Smooth muscle cell (in vitro differentiated cells): ENCODE data around the gene CEPT1. TPM values are rescaled to one million over a fixed set of nuclear protein-coding genes. Genes with fewer than 3 reads are reported as not detected.

Source experiments
- DNase-seq: peaks from one replicate; lab custom pipeline; 2025; ENCODE audit not compliant: unreplicated experiment; lab: John Stamatoyannopoulos, UW
- H2AFZ ChIP-seq: fragments of 200-600 bp; sonication (generic); 2 replicates; pipeline ENCODE4 v1.6.0; 2016; ENCODE audit warnings: antibody characterized with exemption, low read depth, mild to moderate bottlenecking
- H3F3A ChIP-seq: fragments of 200-600 bp; sonication (generic); 2 replicates; pipeline ENCODE4 v1.6.0; 2017; ENCODE audit warnings: antibody characterized with exemption, low read depth
- H3K27ac ChIP-seq: fragments of 200-600 bp; sonication (generic); 2 replicates; pipeline ENCODE4 v1.5.1; 2016; ENCODE audit warnings: low read depth, mild to moderate bottlenecking
- H3K27me3 ChIP-seq: fragments of 200-600 bp; sonication (generic); 2 replicates; pipeline ENCODE4 v1.6.1; 2016; ENCODE audit warnings: low read depth, mild to moderate bottlenecking
- H3K36me3 ChIP-seq: fragments of 200-600 bp; sonication (generic); 2 replicates; pipeline ENCODE4 v1.5.1; 2016; ENCODE audit warnings: low read depth
- H3K4me1 ChIP-seq: fragments of 200-600 bp; sonication (generic); 2 replicates; pipeline ENCODE4 v1.5.1; 2016; ENCODE audit warnings: low read depth
- H3K4me2 ChIP-seq: fragments of 200-600 bp; sonication (generic); 2 replicates; pipeline ENCODE4 v1.6.0; 2016; ENCODE audit warnings: mild to moderate bottlenecking
- H3K4me3 ChIP-seq: fragments of 200-600 bp; sonication (generic); 2 replicates; pipeline ENCODE4 v1.5.1; 2016; ENCODE audit warnings: mild to moderate bottlenecking
- H3K79me2 ChIP-seq: fragments of 200-600 bp; sonication (generic); 2 replicates; pipeline ENCODE4 v1.6.0; 2016; ENCODE audit warnings: low read depth, mild to moderate bottlenecking
- H3K9ac ChIP-seq: fragments of 200-600 bp; sonication (generic); 2 replicates; pipeline ENCODE4 v1.6.0; 2016; ENCODE audit warnings: low read depth
- H3K9me3 ChIP-seq: fragments of 200-600 bp; sonication (generic); replicated peaks from 2 replicates; pipeline ENCODE4 v1.5.1; 2016; ENCODE audit warnings: low read depth
- H4K20me1 ChIP-seq: fragments of 200-600 bp; sonication (generic); 2 replicates; pipeline ENCODE4 v1.6.0; 2016; ENCODE audit warnings: low read depth
- WGBS: methylation state at CpG from one replicate; pipeline ENCODE4 v1.1.7; 2016; ENCODE audit warnings: low lambda C conversion rate; 5-methylcytosine and 5-hydroxymethylcytosine counted together
- polyA plus RNA-seq: library from polyadenylated mRNA; unstranded; fragments of >200 nt; fragmentation: Nextera tagmentation; extraction: Ambion mirVana; gene quantifications from 2 replicates; pipeline ENCODE4 v1.2.1, GENCODE V29; 2016
- total RNA-seq: library from RNA; depleted of rRNA; stranded (reverse); fragments of >200 nt; gene quantifications from 2 replicates; pipeline ENCODE4 v1.2.3, GENCODE V29; 2014
- TF ChIP-seq, protein P1 (sequence below): fragments of 200-600 bp; sonication (generic); IDR thresholded peaks from 2 replicates; pipeline ENCODE4 v1.5.1; 2017; ENCODE audit warnings: borderline replicate concordance, mild to moderate bottlenecking, antibody characterized with exemption; ENCODE audit not compliant: insufficient read depth, poor library complexity, severe bottlenecking

Gene CEPT1
- total and polyA plus RNA-seq, 2 experiments from 2014 or later, result 19.4 to 36.8 TPM

DNA sequence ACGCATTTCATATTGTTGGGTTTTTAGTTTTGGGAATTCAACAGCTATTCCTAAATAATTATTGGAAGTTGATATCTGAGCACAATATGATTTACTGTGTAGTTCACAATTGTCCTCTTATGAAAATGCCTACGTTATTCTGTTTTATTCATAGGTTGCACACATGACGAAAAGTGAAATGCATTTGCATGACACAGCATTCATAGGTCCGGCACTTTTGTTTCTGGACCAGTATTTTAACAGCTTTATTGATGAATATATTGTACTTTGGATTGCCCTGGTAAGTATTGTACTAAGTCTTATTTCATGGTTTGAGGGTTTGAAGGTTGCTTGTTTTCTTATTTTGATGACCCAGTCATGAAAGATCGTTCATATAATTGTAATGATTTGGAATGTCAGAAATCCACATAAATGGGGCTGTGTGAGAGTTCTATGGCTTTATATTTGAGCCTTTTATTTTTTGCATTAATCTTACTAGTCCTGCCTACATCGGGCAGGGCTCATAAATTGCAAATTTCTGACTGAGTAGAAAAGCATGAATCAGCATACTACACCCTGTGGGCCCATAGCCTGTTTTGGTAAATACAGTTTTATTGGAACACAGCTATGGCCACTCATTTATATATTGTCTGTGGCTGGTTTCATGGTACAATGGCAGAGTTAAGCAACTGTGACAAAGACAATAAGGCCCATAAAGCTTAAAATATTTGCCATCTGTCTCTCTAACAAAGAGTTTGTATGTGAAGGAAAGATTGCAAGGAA lies 43.5 kb downstream of the CEPT1 start:
- H4K20me1 ChIP-seq, result no peaks in the 10 kb centered on the region

DNA sequence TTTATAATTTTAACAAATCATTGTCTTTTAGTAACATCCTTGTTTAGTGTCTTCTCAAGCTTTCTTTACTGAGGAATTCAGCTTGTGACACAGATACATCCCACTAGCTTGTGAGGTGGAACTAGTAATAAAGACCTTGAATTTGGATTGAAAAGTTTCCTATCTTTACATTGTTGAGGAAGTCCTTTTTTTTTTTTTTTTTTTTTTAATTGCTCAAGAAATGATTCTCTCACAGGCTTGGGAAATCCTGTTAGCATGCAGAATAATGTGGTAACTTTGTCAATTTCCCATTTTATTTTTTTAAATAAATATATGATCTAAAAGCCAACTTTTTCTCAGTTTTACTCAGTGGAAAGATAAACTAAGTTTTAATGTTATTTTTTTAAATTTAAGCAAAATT lies 44.6 kb downstream of the CEPT1 start:
- Histone ChIP-seq H3K79me2 (no peaks in the 10 kb centered on the region), H3K36me3 (peaks cover 11% of the 10 kb centered on the region), H3F3A (peaks cover 5% of the 10 kb centered on the region), H3K4me1 (no peaks in the 10 kb centered on the region), H3K27ac (no peak overlapping the region), H4K20me1 (no peaks in the 10 kb centered on the region), H2AFZ (no peak overlapping the region), H3K4me2 (no peak overlapping the region), H3K27me3 (no peaks in the 10 kb centered on the region), H3K9me3 (no peaks in the 10 kb centered on the region), H3K4me3 (no peak overlapping the region), H3K9ac (no peak overlapping the region)
- DNase-seq, result no peak
- TF ChIP-seq, protein P1, sequence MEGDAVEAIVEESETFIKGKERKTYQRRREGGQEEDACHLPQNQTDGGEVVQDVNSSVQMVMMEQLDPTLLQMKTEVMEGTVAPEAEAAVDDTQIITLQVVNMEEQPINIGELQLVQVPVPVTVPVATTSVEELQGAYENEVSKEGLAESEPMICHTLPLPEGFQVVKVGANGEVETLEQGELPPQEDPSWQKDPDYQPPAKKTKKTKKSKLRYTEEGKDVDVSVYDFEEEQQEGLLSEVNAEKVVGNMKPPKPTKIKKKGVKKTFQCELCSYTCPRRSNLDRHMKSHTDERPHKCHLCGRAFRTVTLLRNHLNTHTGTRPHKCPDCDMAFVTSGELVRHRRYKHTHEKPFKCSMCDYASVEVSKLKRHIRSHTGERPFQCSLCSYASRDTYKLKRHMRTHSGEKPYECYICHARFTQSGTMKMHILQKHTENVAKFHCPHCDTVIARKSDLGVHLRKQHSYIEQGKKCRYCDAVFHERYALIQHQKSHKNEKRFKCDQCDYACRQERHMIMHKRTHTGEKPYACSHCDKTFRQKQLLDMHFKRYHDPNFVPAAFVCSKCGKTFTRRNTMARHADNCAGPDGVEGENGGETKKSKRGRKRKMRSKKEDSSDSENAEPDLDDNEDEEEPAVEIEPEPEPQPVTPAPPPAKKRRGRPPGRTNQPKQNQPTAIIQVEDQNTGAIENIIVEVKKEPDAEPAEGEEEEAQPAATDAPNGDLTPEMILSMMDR, result no peak

More for the DNA sequence above, 43.5 kb downstream of the CEPT1 start:
- peaks cover 11% of the 10 kb centered on the region for H3K36me3 ChIP-seq
- TF ChIP-seq, protein P1, result no peak
- H2AFZ ChIP-seq, result no peak overlapping the region
- no peaks in the 10 kb centered on the region for H3K27me3 ChIP-seq
- H3K4me2 ChIP-seq, result no peak overlapping the region
- 92% methylated on average over 6 of the region's 6 CpGs for WGBS
- no peaks in the 10 kb centered on the region for H3K79me2 ChIP-seq
- no peak overlapping the region for H3K4me3 ChIP-seq
- no peak for DNase-seq
- H3K9ac ChIP-seq, result no peak overlapping the region
- H3K9me3 ChIP-seq, result no peaks in the 10 kb centered on the region
- no peaks in the 10 kb centered on the region for H3F3A ChIP-seq
- no peak overlapping the region for H3K27ac ChIP-seq
- H3K4me1 ChIP-seq, result no peaks in the 10 kb centered on the region

DNA sequence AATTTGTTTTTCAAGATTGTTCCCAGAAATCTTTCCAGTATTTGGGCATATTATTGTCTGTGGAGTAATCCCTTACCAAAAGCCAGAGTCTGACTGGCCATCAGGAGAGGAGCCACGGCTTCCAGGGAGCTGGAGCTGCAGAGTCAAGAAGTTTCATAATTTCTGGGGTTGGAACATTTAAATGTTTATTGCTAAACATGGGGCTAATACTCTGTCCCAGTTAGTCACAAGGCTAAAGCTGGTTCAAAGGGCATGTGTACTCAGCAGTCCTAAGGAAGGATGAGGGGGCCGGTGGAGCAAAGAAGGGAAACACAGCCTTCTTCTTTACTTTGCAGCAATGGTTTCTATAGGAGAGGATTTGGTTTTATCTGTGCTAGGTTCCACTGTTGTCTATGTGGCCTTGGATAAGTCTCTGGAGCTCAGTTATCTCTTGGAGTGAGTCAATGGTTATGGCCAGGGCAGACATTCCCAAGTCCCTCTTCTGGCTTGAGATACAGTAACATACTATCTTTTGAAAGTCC lies 51.0 kb downstream of the CEPT1 start:
- Histone ChIP-seq H4K20me1 (no peaks in the 10 kb centered on the region), H3K79me2 (no peaks in the 10 kb centered on the region), H3K27me3 (no peaks in the 10 kb centered on the region), H3K4me2 (peak overlapping the region; percentile 61), H3K4me3 (no peak overlapping the region), H2AFZ (no peak overlapping the region), H3K36me3 (no peaks in the 10 kb centered on the region), H3K9ac (peak overlapping the region; percentile 9), H3F3A (peaks cover 28% of the 10 kb centered on the region), H3K4me1 (peaks cover 16% of the 10 kb centered on the region), H3K9me3 (no peaks in the 10 kb centered on the region), H3K27ac (peak overlapping the region; percentile 94)
- 34% methylated on average over 2 of the region's 2 CpGs for WGBS
- DNase-seq, result no peak
- TF ChIP-seq, protein P1, result no peak
